Stomach (tissue), 9 donors: Measurements from ENCODE around the gene NDUFB4. TPM values are rescaled to one million over a fixed set of nuclear protein-coding genes. Genes with fewer than 3 reads are reported as not detected.

Experiments used
- DNase-seq, 2 donors: peaks; one replicate each; pipeline versions ENCODE4 v3.0.0 to v3.0.0-alpha.2; 2013 to 2019
- H3K27ac ChIP-seq, 5 donors: fragments of 200-600 bp in 4 of 5; sonication (generic) in 4 of 5; one replicate each; pipeline ENCODE4 v1.5.1; 2013 to 2019; ENCODE audit warnings: mild to moderate bottlenecking in 1 of 5, moderate library complexity in 1 of 5
- H3K27me3 ChIP-seq, 3 donors: fragments of 200-600 bp; sonication (generic); one replicate each; pipeline ENCODE4 v1.5.1; 2017 to 2019; ENCODE audit warnings: mixed run types in 1 of 3
- H3K36me3 ChIP-seq, 4 donors: fragments of 200-600 bp; sonication (generic); 1 replicate in 3 of 4; 2 replicates in 1 of 4; pipeline ENCODE4 v1.5.1; 2016 to 2019
- H3K4me1 ChIP-seq, 4 donors: fragments of 200-600 bp; sonication (generic); one replicate each; pipeline ENCODE4 v1.5.1; 2016 to 2019
- H3K4me3 ChIP-seq, 4 donors: fragments of 200-600 bp; sonication (generic) in 3 of 4; one replicate each; pipeline ENCODE4 v1.5.1; 2016 to 2019; ENCODE audit warnings: mild to moderate bottlenecking in 1 of 4
- H3K9me3 ChIP-seq, 4 donors: fragments of 200-600 bp; sonication (generic); one replicate each; pipeline ENCODE4 v1.5.1; 2016 to 2019
- CTCF ChIP-seq, 7 experiments: fragments of 450-650 bp in 4 of 7; fragments of 200-600 bp in 3 of 7; sonication (generic) in 3 of 7; IDR thresholded peaks; one replicate each; pipeline ENCODE4 v1.5.1; 2016 to 2019; ENCODE audit warnings: antibody characterized with exemption in 7 of 7, control low read depth in 2 of 7, mild to moderate bottlenecking in 1 of 7
- EP300 ChIP-seq: sonication (generic); formaldehyde crosslinking; IDR thresholded peaks from one replicate; pipeline ENCODE4 v1.6.1; 2017; ENCODE audit warnings: antibody characterized with exemption
- POLR2A ChIP-seq, 4 donors: fragments of 450-650 bp; IDR thresholded peaks; one replicate each; pipeline ENCODE4 v1.6.1; 2016; ENCODE audit warnings: antibody characterized with exemption in 4 of 4, control low read depth in 2 of 4, mild to moderate bottlenecking in 1 of 4, moderate library complexity in 1 of 4
- POLR2AphosphoS5 ChIP-seq, 3 donors: sonication (generic); formaldehyde crosslinking; IDR thresholded peaks; one replicate each; pipeline ENCODE4 v1.6.1; 2016; ENCODE audit warnings: antibody characterized with exemption in 3 of 3
- WGBS, 5 donors: extraction: QIAGEN DNeasy Blood & Tissue Kit in 3 of 5; methylation state at CpG; one replicate each; pipeline versions ENCODE4 v1.1.5 to v1.1.7; 2013 to 2018; 5-methylcytosine and 5-hydroxymethylcytosine counted together
- intact Hi-C: fragments of 100-400 bp; cut with DNase I; formaldehyde crosslinking; loops from one replicate; pipeline ENCODE4 v1.15.1; 2023; ENCODE audit warnings: low total_unique reads
- polyA plus RNA-seq, 3 donors: library from polyadenylated mRNA; stranded (reverse); fragments of 200-250 nt; gene quantifications; one replicate each; pipeline ENCODE4 v1.2.3, GENCODE V29; 2013
- total RNA-seq, 5 donors: library from RNA; depleted of rRNA; stranded (reverse); fragments of >200 nt; gene quantifications; one replicate each; pipeline versions ENCODE4 v1.1.0 to v1.2.3, GENCODE V29; 2014 to 2016
- donor health status: healthy with polysubstance abuse.
- donor health status: Bipolar disorder and iron deficiency.
- donor health status: healthy.

Gene NDUFB4
- total and polyA plus RNA-seq, 8 donors = 18.7 to 343 (median 113) TPM

- H3K4me3 ChIP-seq = peak overlapping the region; percentile 40 to 51 (median 44)
- no peaks in the 10 kb centered on the region for H3K9me3 ChIP-seq
- peak; percentile 12 for TF ChIP-seq EP300
- peak in 1 of 7 experiments; percentile 45 for TF ChIP-seq CTCF (IDR thresholded peaks at IDR 0.05)
- no peak for TF ChIP-seq POLR2AphosphoS5 (IDR thresholded peaks at IDR 0.05)
- peaks cover 14 to 43% (median 33%) of the 10 kb centered on the region in 4 donors for H3K4me1 ChIP-seq
- intact Hi-C loops = loop anchor here (5.0 to 10.0 kb wide), 3 partner anchors 135 to 317 kb away; no protein-coding TSS in a partner anchor
- H3K27ac ChIP-seq = peak overlapping the region; percentile 35 to 84 (median 74)
- no peak for DNase-seq
- H3K27me3 ChIP-seq = no peaks in the 10 kb centered on the region
- WGBS, 5 donors = 9 to 18% (median 10%) methylated on average over 15 of the region's 15 CpGs
- H3K36me3 ChIP-seq = no peaks in the 10 kb centered on the region
Observed at GRCh38 chr3:120559242-120560061, 36.7 kb upstream of the NDUFB4 start.

GRCh38 chr3:120560304-120561250 is 35.6 kb upstream of the NDUFB4 start:
- TF ChIP-seq CTCF (IDR thresholded peaks at IDR 0.05) = no peak
- no peak for TF ChIP-seq EP300
- no peak for TF ChIP-seq POLR2AphosphoS5 (IDR thresholded peaks at IDR 0.05)
- no peak for TF ChIP-seq POLR2A (IDR thresholded peaks at IDR 0.05)
- intact Hi-C loops = loop anchor here (5.0 kb wide), 1 partner anchor 237 kb away; no protein-coding TSS in a partner anchor
- Histone ChIP-seq H3K4me1 (peaks cover 14 to 41% (median 24%) of the 10 kb centered on the region in 4 donors), H3K27me3 (no peaks in the 10 kb centered on the region), H3K36me3 (no peaks in the 10 kb centered on the region), H3K27ac (peak overlapping the region in 1 of 5 donors; percentile 84), H3K4me3 (no peak overlapping the region), H3K9me3 (no peaks in the 10 kb centered on the region)
- 73 to 84% (median 80%) methylated on average over 12 of the region's 12 CpGs for WGBS, 5 donors
- DNase-seq = no peak

- WGBS, 5 donors = 29 to 38% (median 34%) methylated on average over 10 of the region's 10 CpGs
- H3K36me3 ChIP-seq = no peaks in the 10 kb centered on the region
- DNase-seq = peak; percentile 79 to 89
- H3K9me3 ChIP-seq = no peaks in the 10 kb centered on the region
- no peak overlapping the region for H3K4me3 ChIP-seq
- peak in 5 of 7 experiments; percentile 15 to 88 (median 78) for TF ChIP-seq CTCF (IDR thresholded peaks at IDR 0.05)
- TF ChIP-seq EP300 = no peak
- no peak overlapping the region for H3K27ac ChIP-seq
- peaks cover 9 to 33% (median 20%) of the 10 kb centered on the region in 4 donors for H3K4me1 ChIP-seq
- no peaks in the 10 kb centered on the region for H3K27me3 ChIP-seq
- intact Hi-C loops = loop anchor here (5.0 kb wide), 1 partner anchor 236 kb away; no protein-coding TSS in a partner anchor
Observed at GRCh38 chr3:120561251-120562045, 34.7 kb upstream of the NDUFB4 start.
